Endothelial cell of umbilical vein (primary cell): Measurements from ENCODE around the gene EIF4A3. TPM values are rescaled to one million over a fixed set of nuclear protein-coding genes. Genes with fewer than 3 reads are reported as not detected.

Experiments
- BruUV-seq: library from RNA; stranded (reverse); fragments of 400-500 nt; replicated peaks from 2 replicates; lab custom pipeline; 2021; lab: Mats Ljungman, UMichigan
- CTCF ChIA-PET: fragments of 300-600, 350-600 bp; sonication (Branson Sonifier 250); formaldehyde crosslinking; loops from one replicate; lab custom pipeline; 2021; ENCODE audit warnings: antibody characterized with exemption, inconsistent platforms; lab: Charles Lee
- POLR2A ChIA-PET: fragments of 300-600, 350-600 bp; sonication (Branson Sonifier 250); formaldehyde crosslinking; loops from one replicate; lab custom pipeline; 2021; ENCODE audit warnings: antibody characterized with exemption, inconsistent platforms; lab: Charles Lee
- DNase-seq: peaks from one replicate; pipeline ENCODE4 v3.0.0-alpha.2; 2011; ENCODE audit warnings: low read depth, low spot score
- FAIRE-seq: peaks from 2 replicates; lab custom pipeline; 2011; peaks lifted over from hg19 to GRCh38; lab: Jason Lieb, UNC
- H2AFZ ChIP-seq: 2 replicates; pipeline ENCODE4 v1.6.0; 2012; ENCODE audit warnings: low read depth, low read length, control low read depth, inconsistent platforms
- H3K27ac ChIP-seq: 2 replicates; pipeline ENCODE4 v1.5.1; 2011; ENCODE audit warnings: low read depth, mild to moderate bottlenecking, control low read depth, low read length, moderate library complexity; ENCODE audit not compliant: insufficient read depth
- H3K27me3 ChIP-seq, 2 experiments: 2 replicates each; pipeline versions ENCODE4 v1.6.0 to v1.6.1; 2011; ENCODE audit warnings: low read length in 2 of 2, mixed read lengths in 1 of 2; ENCODE audit not compliant: control insufficient read depth in 2 of 2, insufficient read depth in 2 of 2
- H3K36me3 ChIP-seq, 2 experiments: 2 replicates in 1 of 2; 3 replicates in 1 of 2; pipeline ENCODE4 v1.5.1; 2011; ENCODE audit warnings: low read length in 2 of 2, mild to moderate bottlenecking in 1 of 2, moderate library complexity in 1 of 2; ENCODE audit not compliant: control insufficient read depth in 2 of 2, insufficient read depth in 2 of 2; ENCODE audit errors: extremely low read depth in 1 of 2
- H3K4me1 ChIP-seq: 3 replicates; pipeline ENCODE4 v1.5.1; 2011; ENCODE audit warnings: mild to moderate bottlenecking, low read length; ENCODE audit not compliant: control insufficient read depth, insufficient read depth; ENCODE audit errors: extremely low read depth
- H3K4me2 ChIP-seq: 2 replicates; pipeline ENCODE4 v1.6.1; 2011; ENCODE audit warnings: low read length, control low read depth, mixed read lengths; ENCODE audit not compliant: insufficient read depth
- H3K4me3 ChIP-seq, 3 experiments: fragments of 200-600 bp in 1 of 3; sonication (generic), shearing (Covaris generic) in 1 of 3; replicated peaks in 1 of 3; 2 replicates each; pipeline ENCODE4 v1.5.1; 2011 to 2016; ENCODE audit warnings: control low read depth in 3 of 3, low read length in 3 of 3, mild to moderate bottlenecking in 2 of 3, inconsistent platforms in 1 of 3, low read depth in 1 of 3, moderate library complexity in 1 of 3; ENCODE audit not compliant: insufficient read depth in 1 of 3
- H3K79me2 ChIP-seq: 2 replicates; pipeline ENCODE4 v1.6.0; 2012; ENCODE audit warnings: low read length, inconsistent platforms; ENCODE audit not compliant: control insufficient read depth, insufficient read depth
- H3K9ac ChIP-seq: replicated peaks from 2 replicates; pipeline ENCODE3; 2011; ENCODE audit warnings: low read length, control low read depth; ENCODE audit not compliant: insufficient read depth; ENCODE audit errors: extremely low read depth
- H3K9me1 ChIP-seq: replicated peaks from 3 replicates; pipeline ENCODE4 v1.6.0; 2011; ENCODE audit warnings: mild to moderate bottlenecking, low read length; ENCODE audit not compliant: control insufficient read depth, insufficient read depth; ENCODE audit errors: extremely low read depth
- H3K9me3 ChIP-seq: replicated peaks from 2 replicates; pipeline ENCODE4 v1.5.1; 2012; ENCODE audit warnings: low read length, inconsistent platforms; ENCODE audit not compliant: control insufficient read depth, insufficient read depth
- H4K20me1 ChIP-seq: replicated peaks from 2 replicates; pipeline ENCODE3; 2011; ENCODE audit warnings: mild to moderate bottlenecking, low read length; ENCODE audit not compliant: control insufficient read depth, insufficient read depth; ENCODE audit errors: extremely low read depth
- EZH2 ChIP-seq: IDR thresholded peaks from 2 replicates; pipeline ENCODE4 v1.6.1; 2012; ENCODE audit warnings: borderline replicate concordance, low read depth, mild to moderate bottlenecking, moderate library complexity, low read length, inconsistent platforms; ENCODE audit not compliant: severe bottlenecking
- FOS ChIP-seq: IDR thresholded peaks from 2 replicates; pipeline ENCODE4 v1.6.1; 2011; ENCODE audit warnings: mild to moderate bottlenecking, low read length, moderate library complexity, borderline replicate concordance; ENCODE audit not compliant: insufficient read depth
- GATA2 ChIP-seq: IDR thresholded peaks from 2 replicates; pipeline ENCODE4 v1.7.0; 2011; ENCODE audit warnings: low read depth, mild to moderate bottlenecking, moderate library complexity, mixed read lengths, low read length; ENCODE audit not compliant: insufficient read length, insufficient read depth
- JUN ChIP-seq: IDR thresholded peaks from 2 replicates; pipeline ENCODE4 v1.6.1; 2011; ENCODE audit warnings: borderline replicate concordance, low read depth; ENCODE audit not compliant: insufficient read length, insufficient read depth
- MYC ChIP-seq: IDR thresholded peaks from one replicate; pipeline ENCODE4 v1.6.1; 2011; ENCODE audit warnings: mild to moderate bottlenecking, low read depth, low read length
- POLR2A ChIP-seq: IDR thresholded peaks from 2 replicates; pipeline ENCODE4 v1.6.1; 2012; ENCODE audit warnings: low read depth, mild to moderate bottlenecking, control low read depth, low read length
- POLR2AphosphoS5 ChIP-seq: IDR thresholded peaks from 2 replicates; pipeline ENCODE4 v1.6.1; 2012; ENCODE audit warnings: low read depth, mild to moderate bottlenecking, control low read depth, low read length, moderate library complexity; ENCODE audit not compliant: insufficient read depth
- dilution Hi-C: fragments of 300-500 bp; cut with MboI; formaldehyde crosslinking; loops from one replicate; pipeline ENCODE4 v1.15.0; 2019; ENCODE audit warnings: low sequenced_read_pairs; ENCODE audit not compliant: extremely low pct_ligation_motif_present
- intact Hi-C: fragments of 100-400 bp; cut with micrococcal nuclease; formaldehyde crosslinking; loops from one replicate; pipeline ENCODE4 v1.10.0; 2022
- polyA plus RNA-seq, 4 experiments: library from polyadenylated mRNA; depleted of rRNA in 3 of 4; stranded (reverse) in 3 of 4; unstranded in 1 of 4; fragments of >200 nt; gene quantifications; 2 replicates each; pipeline versions ENCODE4 v1.2.1 to v1.2.3, GENCODE V29; 2011 to 2012; ENCODE audit warnings: missing spikeins in 1 of 4
- total RNA-seq: library from RNA; stranded (reverse); gene quantifications from 2 replicates; pipeline ENCODE4 v1.2.3, GENCODE V29; 2021
- TF ChIP-seq, protein P1 (sequence below): IDR thresholded peaks from 2 replicates; pipeline ENCODE4 v1.6.1; 2011; ENCODE audit not compliant: insufficient read depth, insufficient read length
- TF ChIP-seq, protein P2 (sequence below), 2 donors: IDR thresholded peaks; 1 replicate in 1 of 2; 2 replicates in 1 of 2; pipeline ENCODE4 v1.5.1; 2011; ENCODE audit warnings: low read length in 2 of 2, mild to moderate bottlenecking in 2 of 2, moderate library complexity in 2 of 2, control low read depth in 1 of 2, inconsistent platforms in 1 of 2, low read depth in 1 of 2; ENCODE audit not compliant: insufficient read depth in 1 of 2; ENCODE audit errors: extremely low read depth in 1 of 2

Gene EIF4A3
- total and polyA plus RNA-seq, 2 donors (not counting 3 experiments of a cell fraction or from before 2014, with no cell fraction given), result 90.4 to 94.5 TPM

DNA sequence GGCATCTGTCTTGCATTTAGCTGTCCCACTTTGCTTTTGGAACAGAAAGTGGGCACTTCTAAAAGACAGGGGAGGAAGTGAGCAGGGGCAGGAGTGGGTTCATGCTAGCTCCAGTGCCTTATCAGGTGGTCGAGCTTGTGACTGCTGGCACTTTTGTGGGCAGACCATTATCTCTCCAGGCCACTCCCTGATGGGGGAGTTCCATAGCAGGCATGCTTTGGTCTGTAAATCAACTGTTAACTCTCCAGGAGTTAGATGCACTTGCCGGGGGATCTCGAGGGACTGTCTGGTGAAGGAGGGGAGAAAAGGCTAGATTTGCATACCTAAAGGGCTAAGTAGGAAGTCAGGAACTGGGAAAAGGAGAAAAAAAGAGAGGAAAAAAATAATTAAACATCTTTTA lies 13.6 kb upstream of the EIF4A3 start:
- TF ChIP-seq, protein P1, sequence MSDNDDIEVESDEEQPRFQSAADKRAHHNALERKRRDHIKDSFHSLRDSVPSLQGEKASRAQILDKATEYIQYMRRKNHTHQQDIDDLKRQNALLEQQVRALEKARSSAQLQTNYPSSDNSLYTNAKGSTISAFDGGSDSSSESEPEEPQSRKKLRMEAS, result no peak
- no peak for TF ChIP-seq EZH2
- no peak for TF ChIP-seq FOS
- no peak for TF ChIP-seq MYC
- no peak for TF ChIP-seq GATA2
- TF ChIP-seq, protein P2, sequence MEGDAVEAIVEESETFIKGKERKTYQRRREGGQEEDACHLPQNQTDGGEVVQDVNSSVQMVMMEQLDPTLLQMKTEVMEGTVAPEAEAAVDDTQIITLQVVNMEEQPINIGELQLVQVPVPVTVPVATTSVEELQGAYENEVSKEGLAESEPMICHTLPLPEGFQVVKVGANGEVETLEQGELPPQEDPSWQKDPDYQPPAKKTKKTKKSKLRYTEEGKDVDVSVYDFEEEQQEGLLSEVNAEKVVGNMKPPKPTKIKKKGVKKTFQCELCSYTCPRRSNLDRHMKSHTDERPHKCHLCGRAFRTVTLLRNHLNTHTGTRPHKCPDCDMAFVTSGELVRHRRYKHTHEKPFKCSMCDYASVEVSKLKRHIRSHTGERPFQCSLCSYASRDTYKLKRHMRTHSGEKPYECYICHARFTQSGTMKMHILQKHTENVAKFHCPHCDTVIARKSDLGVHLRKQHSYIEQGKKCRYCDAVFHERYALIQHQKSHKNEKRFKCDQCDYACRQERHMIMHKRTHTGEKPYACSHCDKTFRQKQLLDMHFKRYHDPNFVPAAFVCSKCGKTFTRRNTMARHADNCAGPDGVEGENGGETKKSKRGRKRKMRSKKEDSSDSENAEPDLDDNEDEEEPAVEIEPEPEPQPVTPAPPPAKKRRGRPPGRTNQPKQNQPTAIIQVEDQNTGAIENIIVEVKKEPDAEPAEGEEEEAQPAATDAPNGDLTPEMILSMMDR (IDR thresholded peaks at IDR 0.05; ENCODE audit: extremely low read depth in 1 of 2, insufficient read depth in 1 of 2, low read depth in 1 of 2, low read length in 2 of 2), result no peak
- TF ChIP-seq POLR2AphosphoS5, result no peak
- no peak for TF ChIP-seq POLR2A
- TF ChIP-seq JUN, result no peak
- ChIA-PET CTCF (no interaction called here), POLR2A (no interaction called here)
- Histone ChIP-seq H2AFZ (no peak overlapping the region), H4K20me1 (no peaks in the 10 kb centered on the region), H3K4me2 (no peak overlapping the region), H3K79me2 (no peaks in the 10 kb centered on the region), H3K27me3 (peaks cover 8% of the 10 kb centered on the region in 2 experiments), H3K4me3 (no peak overlapping the region), H3K9me3 (no peaks in the 10 kb centered on the region), H3K9ac (no peak overlapping the region), H3K36me3 (no peaks in the 10 kb centered on the region), H3K9me1 (no peaks in the 10 kb centered on the region), H3K27ac (no peak overlapping the region), H3K4me1 (no peaks in the 10 kb centered on the region)
- FAIRE-seq (no peak), DNase-seq (no peak)
- no TSS peak for BruUV-seq
- intact Hi-C loops (no loop called here), dilution Hi-C loops (no loop called here)
